Trophoblast cell (in vitro differentiated cells and primary cell): ENCODE results near the gene ALG14.

ENCODE experiments used
- DNase-seq, 2 donors: peaks; one replicate each; pipeline ENCODE4 v3.0.0-alpha.2; 2016
- H2AFZ ChIP-seq: 2 replicates; pipeline ENCODE4 v1.6.1; 2013; ENCODE audit warnings: low read length, moderate library complexity, mild to moderate bottlenecking; ENCODE audit not compliant: insufficient read depth, poor library complexity
- H2AK5ac ChIP-seq: 2 replicates; pipeline ENCODE4 v1.6.1; 2013; ENCODE audit warnings: mild to moderate bottlenecking, low read length
- H2BK120ac ChIP-seq: 2 replicates; pipeline ENCODE4 v1.6.1; 2013; ENCODE audit warnings: low read length, mild to moderate bottlenecking, moderate library complexity; ENCODE audit not compliant: insufficient read depth, poor library complexity
- H2BK12ac ChIP-seq: 2 replicates; pipeline ENCODE4 v1.6.1; 2013; ENCODE audit warnings: mild to moderate bottlenecking, low read length, moderate library complexity
- H2BK5ac ChIP-seq: 2 replicates; pipeline ENCODE4 v1.6.1; 2013; ENCODE audit warnings: low read length, low read depth, moderate library complexity, mild to moderate bottlenecking; ENCODE audit not compliant: poor library complexity
- H3K14ac ChIP-seq: 2 replicates; pipeline ENCODE4 v1.6.1; 2013; ENCODE audit warnings: mild to moderate bottlenecking, low read length
- H3K18ac ChIP-seq: 2 replicates; pipeline ENCODE4 v1.6.1; 2013; ENCODE audit warnings: mild to moderate bottlenecking, low read length
- H3K23ac ChIP-seq: 2 replicates; pipeline ENCODE4 v1.6.1; 2013; ENCODE audit warnings: low read length
- H3K27ac ChIP-seq: 2 replicates; pipeline ENCODE4 v1.5.1; 2013; ENCODE audit warnings: low read depth, mild to moderate bottlenecking, inconsistent platforms, low read length, moderate library complexity
- H3K27me3 ChIP-seq: 2 replicates; pipeline ENCODE4 v1.6.1; 2013; ENCODE audit warnings: inconsistent platforms, mild to moderate bottlenecking, low read length, moderate library complexity; ENCODE audit not compliant: insufficient read depth
- H3K36me3 ChIP-seq, 2 experiments: 1 replicate in 1 of 2; 2 replicates in 1 of 2; pipeline ENCODE4 v1.6.1; 2013; ENCODE audit warnings: low read length in 2 of 2, mild to moderate bottlenecking in 2 of 2, moderate library complexity in 1 of 2; ENCODE audit not compliant: insufficient read depth in 2 of 2, control insufficient read depth in 1 of 2
- H3K4ac ChIP-seq: 2 replicates; pipeline ENCODE4 v1.6.1; 2013; ENCODE audit warnings: low read depth, mild to moderate bottlenecking, low read length, moderate library complexity
- H3K4me1 ChIP-seq, 2 experiments: 1 replicate in 1 of 2; 2 replicates in 1 of 2; pipeline ENCODE4 v1.6.1; 2013; ENCODE audit warnings: low read length in 2 of 2, mild to moderate bottlenecking in 2 of 2, moderate library complexity in 1 of 2; ENCODE audit not compliant: insufficient read depth in 2 of 2, control insufficient read depth in 1 of 2
- H3K4me2 ChIP-seq: 2 replicates; pipeline ENCODE4 v1.6.1; 2013; ENCODE audit warnings: inconsistent platforms, mild to moderate bottlenecking, low read length, moderate library complexity
- H3K4me3 ChIP-seq: 2 replicates; pipeline ENCODE4 v1.5.1; 2013; ENCODE audit warnings: mild to moderate bottlenecking, low read depth, low read length, inconsistent platforms
- H3K79me1 ChIP-seq: one replicate; pipeline ENCODE4 v1.6.1; 2013; ENCODE audit warnings: low read length
- H3K79me2 ChIP-seq: 2 replicates; pipeline ENCODE4 v1.6.1; 2013; ENCODE audit warnings: low read length, mild to moderate bottlenecking; ENCODE audit not compliant: control insufficient read depth, insufficient read depth, poor library complexity
- H3K9ac ChIP-seq: 2 replicates; pipeline ENCODE4 v1.6.1; 2013; ENCODE audit warnings: mild to moderate bottlenecking, low read length
- H3K9me3 ChIP-seq: 2 replicates; pipeline ENCODE4 v1.6.1; 2013; ENCODE audit warnings: low read depth, mild to moderate bottlenecking, control low read depth, inconsistent platforms, low read length; ENCODE audit not compliant: insufficient read depth
- H4K12ac ChIP-seq: 2 replicates; pipeline ENCODE4 v1.6.1; 2013; ENCODE audit warnings: low read depth, mild to moderate bottlenecking, low read length, moderate library complexity
- H4K8ac ChIP-seq: 2 replicates; pipeline ENCODE4 v1.6.1; 2013; ENCODE audit warnings: low read depth, mild to moderate bottlenecking, low read length, moderate library complexity
- H4K91ac ChIP-seq: one replicate; pipeline ENCODE4 v1.6.1; 2013; ENCODE audit warnings: low read depth, mild to moderate bottlenecking, low read length, moderate library complexity
- WGBS: extraction: QIAGEN DNeasy Blood & Tissue Kit; methylation state at CpG from one replicate; pipeline ENCODE4 v1.1.7; 2013; ENCODE audit warnings: missing lambda C conversion rate; ENCODE audit not compliant: insufficient read length, insufficient coverage; ENCODE audit errors: extremely low coverage; 5-methylcytosine and 5-hydroxymethylcytosine counted together

The ALG14 gene

GRCh38 chr1:95033843-95034242 is 38.9 kb downstream of the ALG14 start:
- DNase-seq, result no peak
- Histone ChIP-seq H3K27me3 (no peaks in the 10 kb centered on the region), H3K27ac (no peak overlapping the region), H3K9me3 (no peaks in the 10 kb centered on the region), H4K8ac (no peak overlapping the region), H4K12ac (no peak overlapping the region), H3K14ac (no peak overlapping the region), H3K9ac (no peak overlapping the region), H4K91ac (no peak overlapping the region), H3K79me2 (no peaks in the 10 kb centered on the region), H3K4ac (no peak overlapping the region), H3K4me2 (no peak overlapping the region), H3K36me3 (no peaks in the 10 kb centered on the region), H2BK120ac (no peak overlapping the region), H2AFZ (no peak overlapping the region), H2AK5ac (no peak overlapping the region), H3K23ac (no peak overlapping the region), H2BK5ac (no peak overlapping the region), H3K4me1 (no peaks in the 10 kb centered on the region), H2BK12ac (no peak overlapping the region), H3K4me3 (no peak overlapping the region), H3K79me1 (no peaks in the 10 kb centered on the region), H3K18ac (no peak overlapping the region)

GRCh38 chr1:95029532-95029931 is 43.2 kb downstream of the ALG14 start:
- no peaks in the 10 kb centered on the region for H3K79me2 ChIP-seq
- no peak overlapping the region for H3K4ac ChIP-seq
- H3K9me3 ChIP-seq, result no peaks in the 10 kb centered on the region
- no peak overlapping the region for H4K8ac ChIP-seq
- no peak overlapping the region for H3K4me2 ChIP-seq
- H3K27ac ChIP-seq, result no peak overlapping the region
- no peak overlapping the region for H2BK5ac ChIP-seq
- H2AFZ ChIP-seq, result no peak overlapping the region
- H2BK120ac ChIP-seq, result no peak overlapping the region
- no peak overlapping the region for H2AK5ac ChIP-seq
- H3K79me1 ChIP-seq, result no peaks in the 10 kb centered on the region
- H3K14ac ChIP-seq, result no peak overlapping the region
- H3K18ac ChIP-seq, result no peak overlapping the region
- H2BK12ac ChIP-seq, result no peak overlapping the region
- no peaks in the 10 kb centered on the region for H3K4me1 ChIP-seq
- H3K36me3 ChIP-seq, result peaks cover 0 to 2% of the 10 kb centered on the region in 2 experiments
- H3K23ac ChIP-seq, result no peak overlapping the region
- no peak overlapping the region for H3K9ac ChIP-seq
- no peak overlapping the region for H4K91ac ChIP-seq
- DNase-seq, result no peak
- H3K4me3 ChIP-seq, result no peak overlapping the region
- H4K12ac ChIP-seq, result no peak overlapping the region
- no peaks in the 10 kb centered on the region for H3K27me3 ChIP-seq

GRCh38 chr1:95028954-95029353 is 43.8 kb downstream of the ALG14 start:
- H2BK12ac ChIP-seq, result no peak overlapping the region
- H4K91ac ChIP-seq, result no peak overlapping the region
- no peak overlapping the region for H3K4me2 ChIP-seq
- H3K79me2 ChIP-seq, result no peaks in the 10 kb centered on the region
- no peak overlapping the region for H2AK5ac ChIP-seq
- no peak for DNase-seq
- no peak overlapping the region for H3K18ac ChIP-seq
- H3K23ac ChIP-seq, result no peak overlapping the region
- no peaks in the 10 kb centered on the region for H3K9me3 ChIP-seq
- H3K9ac ChIP-seq, result no peak overlapping the region
- H3K4me3 ChIP-seq, result no peak overlapping the region
- H3K4ac ChIP-seq, result no peak overlapping the region
- H3K27ac ChIP-seq, result no peak overlapping the region
- no peak overlapping the region for H3K14ac ChIP-seq
- no peaks in the 10 kb centered on the region for H3K27me3 ChIP-seq
- no peak overlapping the region for H2AFZ ChIP-seq
- H2BK120ac ChIP-seq, result no peak overlapping the region
- peaks cover 0 to 2% of the 10 kb centered on the region in 2 experiments for H3K36me3 ChIP-seq
- no peak overlapping the region for H4K12ac ChIP-seq
- no peaks in the 10 kb centered on the region for H3K4me1 ChIP-seq
- H3K79me1 ChIP-seq, result no peaks in the 10 kb centered on the region
- H2BK5ac ChIP-seq, result no peak overlapping the region
- no peak overlapping the region for H4K8ac ChIP-seq

- H2AK5ac ChIP-seq, result no peak overlapping the region
- H4K8ac ChIP-seq, result no peak overlapping the region
- H2AFZ ChIP-seq, result no peak overlapping the region
- no peak for DNase-seq
- H4K91ac ChIP-seq, result no peak overlapping the region
- H4K12ac ChIP-seq, result no peak overlapping the region
- H3K14ac ChIP-seq, result no peak overlapping the region
- H2BK12ac ChIP-seq, result no peak overlapping the region
- peaks cover 0 to 2% of the 10 kb centered on the region in 2 experiments for H3K36me3 ChIP-seq
- H3K18ac ChIP-seq, result no peak overlapping the region
- H2BK5ac ChIP-seq, result no peak overlapping the region
- no peaks in the 10 kb centered on the region for H3K27me3 ChIP-seq
- H3K4me2 ChIP-seq, result no peak overlapping the region
- no peak overlapping the region for H2BK120ac ChIP-seq
- no peaks in the 10 kb centered on the region for H3K9me3 ChIP-seq
- H3K9ac ChIP-seq, result no peak overlapping the region
- no peaks in the 10 kb centered on the region for H3K4me1 ChIP-seq
- no peak overlapping the region for H3K27ac ChIP-seq
- H3K79me1 ChIP-seq, result no peaks in the 10 kb centered on the region
- no peak overlapping the region for H3K4me3 ChIP-seq
- H3K79me2 ChIP-seq, result no peaks in the 10 kb centered on the region
- no peak overlapping the region for H3K4ac ChIP-seq
- WGBS, result no CpG with 5 or more reads among the region's 4 CpGs
- no peak overlapping the region for H3K23ac ChIP-seq
Observed at GRCh38 chr1:95027046-95027445, 45.7 kb downstream of the ALG14 start.
